Osteoblast (primary cell): ENCODE data around the gene SSTR3. TPM values are rescaled to one million over a fixed set of nuclear protein-coding genes. Genes with fewer than 3 reads are reported as not detected.
"Not testable (repeated sequence)": the region's sequence is repeated elsewhere in the genome, so short reads cannot be mapped to it uniquely, and the experiment has no call there.

Source experiments
- DNase-seq: peaks from one replicate; pipeline ENCODE4 v3.0.0; 2011; ENCODE audit warnings: low spot score, mixed read lengths; ENCODE audit not compliant: insufficient read length; ENCODE audit errors: missing footprints
- H2AFZ ChIP-seq: 2 replicates; pipeline ENCODE4 v1.6.0; 2011; ENCODE audit warnings: mild to moderate bottlenecking, low read length
- H3K27ac ChIP-seq: 2 replicates; pipeline ENCODE4 v1.5.1; 2011; ENCODE audit warnings: mild to moderate bottlenecking, low read depth, low read length, moderate library complexity
- H3K27me3 ChIP-seq: 2 replicates; pipeline ENCODE4 v1.6.0; 2012; ENCODE audit warnings: mild to moderate bottlenecking, control low read depth, inconsistent platforms, low read length, moderate library complexity; ENCODE audit not compliant: insufficient read depth
- H3K36me3 ChIP-seq: 2 replicates; pipeline ENCODE4 v1.5.1; 2011; ENCODE audit warnings: mild to moderate bottlenecking, low read length, control low read depth, moderate library complexity; ENCODE audit not compliant: insufficient read depth
- H3K4me1 ChIP-seq: 2 replicates; pipeline ENCODE4 v1.5.1; 2011; ENCODE audit warnings: mild to moderate bottlenecking, low read length, control low read depth, moderate library complexity; ENCODE audit not compliant: insufficient read depth
- H3K4me2 ChIP-seq: 2 replicates; pipeline ENCODE4 v1.6.0; 2011; ENCODE audit warnings: mild to moderate bottlenecking, low read length; ENCODE audit not compliant: insufficient read depth
- H3K4me3 ChIP-seq: fragments of 200-600 bp; sonication (generic); 3 replicates; pipeline ENCODE4 v1.5.1; 2012; ENCODE audit warnings: mild to moderate bottlenecking, low read length, inconsistent platforms; ENCODE audit not compliant: insufficient read depth
- H3K79me2 ChIP-seq: 2 replicates; pipeline ENCODE4 v1.6.0; 2012; ENCODE audit warnings: mild to moderate bottlenecking, low read length, control low read depth, inconsistent platforms; ENCODE audit not compliant: insufficient read depth
- H3K9me3 ChIP-seq: 2 replicates; pipeline ENCODE4 v1.5.1; 2011; ENCODE audit warnings: low read depth, low read length, control low read depth
- H4K20me1 ChIP-seq: 2 replicates; pipeline ENCODE4 v1.6.0; 2012; ENCODE audit warnings: mild to moderate bottlenecking, low read length, control low read depth; ENCODE audit not compliant: insufficient read depth
- total RNA-seq: library from RNA; depleted of rRNA; stranded (reverse); fragments of >200 nt; gene quantifications from 2 replicates; pipeline ENCODE4 v1.2.3, GENCODE V29; 2012
- TF ChIP-seq, protein P1 (sequence below): IDR thresholded peaks from 2 replicates; pipeline ENCODE4 v1.5.1; 2011; ENCODE audit warnings: mild to moderate bottlenecking, low read depth, low read length, moderate library complexity; ENCODE audit errors: extremely low read depth

The SSTR3 gene
- total RNA-seq, 1 donor, result not detected

DNA sequence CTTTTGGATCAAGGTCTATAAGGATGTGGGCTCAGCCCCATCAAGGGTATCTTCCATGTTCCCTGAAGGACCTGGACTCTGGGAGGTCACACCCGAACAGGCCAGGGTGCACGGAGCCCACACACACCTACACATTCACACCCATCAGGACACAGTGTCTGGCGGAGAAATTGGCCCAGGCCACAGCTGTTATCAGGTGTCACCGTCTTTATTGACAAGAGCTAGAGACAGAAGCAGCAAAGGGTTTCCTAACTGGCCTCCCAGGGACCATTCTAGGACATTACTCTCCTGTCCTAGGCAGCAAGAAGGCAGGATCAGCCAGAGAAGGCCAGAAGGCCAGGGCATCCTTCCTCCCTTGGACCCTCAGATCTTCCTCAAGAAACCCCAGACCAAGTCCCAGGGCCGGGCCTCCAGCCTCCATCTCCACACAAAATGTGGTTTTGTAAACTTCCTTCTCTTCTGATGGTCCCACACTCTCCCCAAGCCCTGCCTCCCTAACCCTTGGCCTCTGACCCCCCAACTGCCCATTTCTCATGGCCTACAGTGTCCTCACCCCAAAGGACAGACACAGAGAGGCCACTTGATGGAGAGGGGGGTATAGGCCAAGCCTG lies 8.1 kb downstream of the SSTR3 start:
- Histone ChIP-seq H3K27me3 (peaks cover 3% of the 10 kb centered on the region), H3K79me2 (no peaks in the 10 kb centered on the region), H3K27ac (no peak overlapping the region), H3K4me3 (no peak overlapping the region), H3K4me2 (no peak overlapping the region), H2AFZ (no peak overlapping the region), H3K9me3 (no peaks in the 10 kb centered on the region), H4K20me1 (no peaks in the 10 kb centered on the region), H3K4me1 (peaks cover 4% of the 10 kb centered on the region), H3K36me3 (no peaks in the 10 kb centered on the region)
- TF ChIP-seq, protein P1, sequence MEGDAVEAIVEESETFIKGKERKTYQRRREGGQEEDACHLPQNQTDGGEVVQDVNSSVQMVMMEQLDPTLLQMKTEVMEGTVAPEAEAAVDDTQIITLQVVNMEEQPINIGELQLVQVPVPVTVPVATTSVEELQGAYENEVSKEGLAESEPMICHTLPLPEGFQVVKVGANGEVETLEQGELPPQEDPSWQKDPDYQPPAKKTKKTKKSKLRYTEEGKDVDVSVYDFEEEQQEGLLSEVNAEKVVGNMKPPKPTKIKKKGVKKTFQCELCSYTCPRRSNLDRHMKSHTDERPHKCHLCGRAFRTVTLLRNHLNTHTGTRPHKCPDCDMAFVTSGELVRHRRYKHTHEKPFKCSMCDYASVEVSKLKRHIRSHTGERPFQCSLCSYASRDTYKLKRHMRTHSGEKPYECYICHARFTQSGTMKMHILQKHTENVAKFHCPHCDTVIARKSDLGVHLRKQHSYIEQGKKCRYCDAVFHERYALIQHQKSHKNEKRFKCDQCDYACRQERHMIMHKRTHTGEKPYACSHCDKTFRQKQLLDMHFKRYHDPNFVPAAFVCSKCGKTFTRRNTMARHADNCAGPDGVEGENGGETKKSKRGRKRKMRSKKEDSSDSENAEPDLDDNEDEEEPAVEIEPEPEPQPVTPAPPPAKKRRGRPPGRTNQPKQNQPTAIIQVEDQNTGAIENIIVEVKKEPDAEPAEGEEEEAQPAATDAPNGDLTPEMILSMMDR, result no peak
- peak; percentile 34 for DNase-seq

DNA sequence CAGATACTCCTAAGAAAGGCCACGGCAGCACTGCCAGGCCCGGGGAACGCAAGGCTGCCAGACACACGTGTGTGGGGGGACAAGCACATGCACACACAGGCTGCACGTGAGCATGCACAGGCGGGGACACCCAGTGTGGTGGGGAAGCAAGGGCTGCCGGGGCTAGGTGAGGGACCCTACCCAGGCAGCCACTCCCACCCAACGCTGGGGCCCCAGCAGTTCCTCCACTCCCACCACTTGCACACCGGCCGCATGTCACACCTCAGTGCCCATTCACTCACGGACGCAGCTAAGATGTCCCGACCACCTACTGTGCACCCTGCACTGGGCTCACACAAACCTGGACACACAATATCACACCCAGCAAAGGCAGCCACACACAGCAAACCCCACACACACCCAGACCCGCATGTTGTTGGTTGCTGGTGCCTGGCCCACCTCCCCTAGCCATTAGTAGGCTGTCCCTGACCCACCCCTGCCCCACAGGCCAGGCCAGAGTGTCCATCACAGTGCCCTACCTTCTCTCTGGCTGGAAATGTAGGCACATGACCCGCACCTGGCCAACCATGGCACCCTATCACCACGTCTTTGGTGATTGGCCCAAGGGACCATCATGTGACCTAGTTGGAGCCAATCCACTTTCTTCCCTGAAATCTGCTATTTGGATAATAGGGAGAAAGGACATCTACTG lies 8.8 kb downstream of the SSTR3 start:
- Histone ChIP-seq H3K27me3 (peaks cover 3% of the 10 kb centered on the region), H3K4me2 (no peak overlapping the region), H3K9me3 (no peaks in the 10 kb centered on the region), H3K27ac (no peak overlapping the region), H3K4me3 (no peak overlapping the region), H2AFZ (no peak overlapping the region), H3K4me1 (peaks cover 4% of the 10 kb centered on the region), H3K79me2 (no peaks in the 10 kb centered on the region), H3K36me3 (no peaks in the 10 kb centered on the region), H4K20me1 (no peaks in the 10 kb centered on the region)
- TF ChIP-seq, protein P1, result no peak
- peak; percentile 42 for DNase-seq

DNA sequence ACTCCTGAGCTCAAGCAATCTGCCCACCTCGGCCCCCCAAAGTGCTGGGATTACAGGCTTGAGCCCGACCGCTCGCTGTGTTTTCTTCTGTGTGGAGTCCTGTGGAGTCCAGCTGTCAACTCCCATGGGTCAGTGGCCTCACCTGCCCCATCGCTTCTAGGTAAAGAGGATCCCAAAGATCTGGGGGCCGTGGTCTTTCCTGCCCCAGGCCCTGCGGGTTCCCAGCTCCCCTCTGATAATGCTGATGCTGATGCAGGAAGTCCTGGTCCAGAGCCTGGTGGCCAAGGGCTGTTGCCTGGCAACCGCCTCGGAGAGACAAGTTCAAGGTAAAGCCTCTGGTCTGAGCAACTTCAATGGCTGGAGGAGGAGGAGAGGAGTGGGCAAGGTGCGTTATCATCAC lies 9.6 kb downstream of the SSTR3 start:
- no peaks in the 10 kb centered on the region for H3K36me3 ChIP-seq
- no peaks in the 10 kb centered on the region for H3K79me2 ChIP-seq
- peaks cover 3% of the 10 kb centered on the region for H3K27me3 ChIP-seq
- H2AFZ ChIP-seq, result no peak overlapping the region
- peaks cover 6% of the 10 kb centered on the region for H4K20me1 ChIP-seq
- H3K27ac ChIP-seq, result no peak overlapping the region
- H3K4me1 ChIP-seq, result peaks cover 11% of the 10 kb centered on the region
- H3K9me3 ChIP-seq, result no peaks in the 10 kb centered on the region
- TF ChIP-seq, protein P1, result no peak
- peak; percentile 63 for DNase-seq
- no peak overlapping the region for H3K4me2 ChIP-seq
- H3K4me3 ChIP-seq, result no peak overlapping the region

DNA sequence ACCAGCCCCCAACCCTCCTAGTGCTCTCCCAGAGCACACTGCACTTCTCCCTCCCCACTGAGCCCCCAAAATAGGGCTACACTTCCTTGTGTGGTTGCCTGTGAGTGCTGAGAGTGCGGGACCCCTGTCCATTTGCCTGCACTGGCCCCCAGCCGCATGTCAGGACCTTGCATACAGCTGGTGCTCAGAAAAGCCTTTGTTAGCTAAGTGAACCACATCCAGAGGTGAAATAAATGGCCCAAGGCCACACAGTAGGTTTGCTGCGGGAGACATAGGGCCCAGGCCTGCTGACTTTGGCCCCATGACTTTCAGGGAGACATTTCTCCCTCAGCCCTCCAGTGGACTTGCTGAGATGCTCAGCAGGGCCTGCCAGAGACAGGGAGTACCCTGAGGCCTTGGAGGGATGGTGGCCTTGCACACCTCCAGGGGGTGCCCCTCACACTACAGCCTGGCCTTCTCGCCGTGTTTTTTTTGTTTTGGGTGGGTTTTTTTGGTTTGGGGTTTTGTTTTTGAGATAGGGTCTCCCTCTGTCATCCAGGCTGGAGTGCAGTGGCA lies 10.2 kb downstream of the SSTR3 start:
- DNase-seq, result peak; percentile 73
- Histone ChIP-seq H3K4me2 (no peak overlapping the region), H2AFZ (no peak overlapping the region), H3K27me3 (peaks cover 3% of the 10 kb centered on the region), H3K36me3 (no peaks in the 10 kb centered on the region), H3K4me1 (peaks cover 17% of the 10 kb centered on the region), H3K4me3 (no peak overlapping the region), H3K27ac (no peak overlapping the region), H3K79me2 (no peaks in the 10 kb centered on the region), H3K9me3 (no peaks in the 10 kb centered on the region), H4K20me1 (peaks cover 11% of the 10 kb centered on the region)
- TF ChIP-seq, protein P1, result no peak

DNA sequence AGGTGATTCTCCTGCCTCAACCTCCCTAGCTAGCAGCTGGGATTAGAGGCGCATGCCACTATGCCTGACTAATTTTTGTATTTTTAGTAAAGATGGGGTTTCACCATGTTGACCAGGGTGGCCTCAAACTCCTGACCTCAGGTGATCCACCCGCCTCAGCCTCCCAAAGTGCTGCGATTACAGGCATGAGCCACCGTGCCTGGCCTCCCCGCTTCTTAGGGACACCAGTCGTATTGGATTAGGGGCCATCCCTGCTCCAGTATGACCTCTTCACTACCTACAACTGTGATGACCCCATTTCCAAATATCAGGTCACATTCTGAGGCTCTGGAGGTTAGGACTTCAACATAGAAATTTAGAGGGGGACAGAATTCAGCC lies 10.8 kb downstream of the SSTR3 start:
- Histone ChIP-seq H4K20me1 (peaks cover 11% of the 10 kb centered on the region), H3K4me1 (peaks cover 24% of the 10 kb centered on the region)
- H2AFZ ChIP-seq, H3K27me3 ChIP-seq, H3K27ac ChIP-seq, H3K4me2 ChIP-seq, H3K9me3 ChIP-seq, H3K79me2 ChIP-seq, DNase-seq, H3K4me3 ChIP-seq, H3K36me3 ChIP-seq: not testable (repeated sequence)
